Common myeloid progenitor, CD34-positive (primary cell): ENCODE data around the gene DMWD.
A peak's percentile ranks its signal among the peaks of the same experiment; 100 is the strongest.

Experiments
- CTCF ChIA-PET: fragments of 350-600 bp; sonication (Branson Sonifier 250); formaldehyde crosslinking; loops from one replicate; lab custom pipeline; 2021; ENCODE audit warnings: antibody characterized with exemption; lab: Charles Lee
- POLR2A ChIA-PET: fragments of 350-600 bp; sonication (Branson Sonifier 250); formaldehyde crosslinking; loops from one replicate; lab custom pipeline; 2021; ENCODE audit warnings: antibody characterized with exemption; lab: Charles Lee
- DNase-seq, 3 donors: peaks; one replicate each; pipeline versions ENCODE4 v3.0.0 to v3.0.0-alpha.2; 2013
- H3K27ac ChIP-seq, 2 experiments: 1 replicate in 1 of 2; 2 replicates in 1 of 2; pipeline ENCODE4 v1.7.0; 2013; ENCODE audit warnings: inconsistent platforms in 2 of 2, low read length in 2 of 2, mild to moderate bottlenecking in 2 of 2, low read depth in 1 of 2, moderate library complexity in 1 of 2; ENCODE audit not compliant: severe bottlenecking in 2 of 2, insufficient read depth in 1 of 2, poor library complexity in 1 of 2
- H3K27me3 ChIP-seq, 5 experiments: replicated peaks in 2 of 5; 1 replicate in 3 of 5; 2 replicates in 2 of 5; pipeline versions ENCODE4 v1.6.1 to v1.7.0; 2013; ENCODE audit warnings: low read length in 4 of 5, mild to moderate bottlenecking in 2 of 5, moderate library complexity in 2 of 5, inconsistent platforms in 1 of 5; ENCODE audit not compliant: insufficient read depth in 5 of 5, control insufficient read depth in 4 of 5
- H3K36me3 ChIP-seq, 4 experiments: 1 replicate in 2 of 4; 2 replicates in 2 of 4; pipeline versions ENCODE4 v1.6.1 to v1.7.0; 2013; ENCODE audit warnings: low read length in 3 of 4, control low read depth in 1 of 4, mild to moderate bottlenecking in 1 of 4; ENCODE audit not compliant: control insufficient read depth in 4 of 4, insufficient read depth in 4 of 4
- H3K4me1 ChIP-seq, 4 experiments: 1 replicate in 3 of 4; 2 replicates in 1 of 4; pipeline versions ENCODE4 v1.6.1 to v1.7.1; 2013; ENCODE audit warnings: low read length in 3 of 4, mild to moderate bottlenecking in 3 of 4, control low read depth in 1 of 4, inconsistent platforms in 1 of 4, moderate library complexity in 1 of 4; ENCODE audit not compliant: control insufficient read depth in 4 of 4, insufficient read depth in 4 of 4; ENCODE audit errors: control extremely low read depth in 1 of 4
- H3K4me3 ChIP-seq, 7 experiments: 1 replicate in 4 of 7; 2 replicates in 3 of 7; pipeline versions ENCODE4 v1.5.1 to v1.7.0; 2013; ENCODE audit warnings: mild to moderate bottlenecking in 7 of 7, low read length in 6 of 7, moderate library complexity in 6 of 7, inconsistent platforms in 2 of 7, low read depth in 2 of 7, control low read depth in 1 of 7; ENCODE audit not compliant: insufficient read depth in 4 of 7, control insufficient read depth in 1 of 7; ENCODE audit errors: extremely low read depth in 1 of 7
- H3K9me3 ChIP-seq, 5 experiments: 1 replicate in 4 of 5; 2 replicates in 1 of 5; pipeline versions ENCODE4 v1.6.1 to v1.7.1; 2013; ENCODE audit warnings: low read length in 4 of 5, mild to moderate bottlenecking in 2 of 5, inconsistent platforms in 1 of 5, low read depth in 1 of 5, moderate library complexity in 1 of 5; ENCODE audit not compliant: control insufficient read depth in 4 of 5, insufficient read depth in 2 of 5; ENCODE audit errors: control extremely low read depth in 1 of 5
- WGBS: methylation state at CpG from one replicate; pipeline ENCODE4 v1.1.5; 2013; ENCODE audit not compliant: insufficient coverage; 5-methylcytosine and 5-hydroxymethylcytosine counted together

The DMWD gene

DNA sequence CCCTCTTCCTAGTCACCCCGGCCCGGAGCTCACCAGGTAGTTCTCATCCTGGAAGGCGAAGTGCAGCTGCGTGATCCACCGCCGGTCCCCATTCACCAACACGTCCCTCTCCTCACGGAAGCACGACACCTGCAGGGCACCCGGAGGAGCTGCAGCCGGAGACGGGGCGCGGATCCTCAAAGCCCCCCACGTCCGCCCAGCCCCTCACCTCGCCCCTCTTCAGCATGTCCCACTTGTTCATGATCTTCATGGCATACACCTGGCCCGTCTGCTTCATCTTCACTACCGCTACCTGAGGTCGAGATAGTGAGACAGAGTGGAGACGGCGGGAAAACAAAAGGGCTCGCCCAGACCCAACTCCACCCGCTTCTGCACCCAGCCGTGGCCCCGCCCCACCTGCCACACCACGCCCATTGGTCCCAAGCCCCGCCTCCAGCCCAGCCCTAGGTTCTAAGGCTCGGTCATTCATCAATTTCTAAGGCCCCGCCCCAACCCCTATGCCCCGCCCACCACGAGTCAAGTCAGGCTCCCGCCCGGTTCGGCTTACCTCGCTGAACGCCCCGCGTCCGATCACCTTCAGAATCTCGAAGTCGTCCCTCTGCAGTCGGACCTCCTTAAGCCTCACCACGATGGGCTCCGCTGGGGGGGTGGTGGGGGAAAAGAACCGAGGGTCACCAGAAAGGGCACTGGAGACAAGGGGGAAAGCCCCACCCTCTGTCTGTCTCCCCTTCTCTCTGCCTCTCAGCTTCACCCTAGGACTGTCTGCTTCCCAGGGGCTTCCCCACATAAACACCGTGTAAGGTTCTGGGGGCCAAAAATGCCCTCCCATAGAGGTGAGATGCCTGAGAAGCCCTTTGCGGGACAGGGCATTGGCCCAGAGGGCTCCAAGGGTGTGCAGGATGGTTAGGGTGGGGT lies 13.2 kb downstream of the DMWD start:
- no peaks in the 10 kb centered on the region for H3K36me3 ChIP-seq
- peak overlapping the region in 4 of 7 experiments; percentile 28 to 54 (median 41) for H3K4me3 ChIP-seq
- H3K27me3 ChIP-seq, result peaks cover 0 to 89% (median 20%) of the 10 kb centered on the region in 5 experiments
- H3K4me1 ChIP-seq, result peaks cover 0 to 13% (median 12%) of the 10 kb centered on the region in 4 experiments
- H3K9me3 ChIP-seq, result no peaks in the 10 kb centered on the region
- 3% methylated on average over 38 of the region's 48 CpGs for WGBS
- peak; percentile 73 to 80 (median 80) for DNase-seq
- CTCF ChIA-PET, result interaction anchor here (0.8 to 1.1 kb wide), 7 partner anchors 9 to 38 kb away, joined by 3 to 7 read pairs (median 4); partner anchors contain the start of gene SIX5
- no peak overlapping the region for H3K27ac ChIP-seq
- POLR2A ChIA-PET, result interaction anchor here (0.6 to 1.0 kb wide), 2 partner anchors 9 to 311 kb away, joined by 3 to 5 read pairs; partner anchors contain the start of gene FOSB

DNA sequence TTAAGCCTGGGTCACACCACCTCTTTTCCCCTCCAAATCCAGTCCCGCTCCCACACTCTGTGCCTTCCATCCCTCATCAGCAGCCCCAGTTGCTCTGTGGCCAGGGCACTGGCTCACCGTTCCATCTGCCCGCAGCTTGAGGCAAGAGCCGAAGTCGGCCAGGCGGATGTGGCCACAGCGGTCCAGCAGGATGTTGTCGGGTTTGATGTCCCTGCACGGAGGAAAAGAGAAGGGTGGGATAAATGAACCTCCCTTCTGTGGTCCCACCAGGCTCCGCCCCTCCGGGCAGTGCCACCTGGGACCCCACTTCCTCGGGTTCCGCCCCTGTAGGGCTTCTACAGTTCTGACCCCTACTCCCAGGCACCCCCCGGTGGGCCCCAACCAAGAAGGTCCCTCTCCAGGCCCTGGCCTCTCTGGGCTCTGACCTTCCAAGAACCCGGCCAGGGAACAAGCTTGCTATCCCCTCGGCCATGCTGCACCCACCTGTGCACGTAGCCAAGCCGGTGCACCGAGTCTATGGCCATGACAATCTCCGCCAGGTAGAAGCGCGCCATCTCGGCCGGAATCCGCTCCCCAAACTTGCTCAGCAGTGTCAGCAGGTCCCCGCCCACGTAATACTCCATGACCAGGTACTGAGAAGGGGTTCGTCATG lies 14.5 kb downstream of the DMWD start:
- Histone ChIP-seq H3K9me3 (no peaks in the 10 kb centered on the region), H3K4me3 (no peak overlapping the region), H3K27me3 (peaks cover 0 to 78% (median 15%) of the 10 kb centered on the region in 5 experiments), H3K4me1 (peaks cover 0 to 13% (median 12%) of the 10 kb centered on the region in 4 experiments), H3K36me3 (no peaks in the 10 kb centered on the region), H3K27ac (no peak overlapping the region)
- DNase-seq, result no peak
- 96% methylated on average over 28 of the region's 28 CpGs for WGBS
- CTCF ChIA-PET, result interaction anchor here (1.5 kb wide), 1 partner anchor 39 kb away, joined by 3 read pairs; no protein-coding TSS in a partner anchor
- POLR2A ChIA-PET, result no interaction called here

DNA sequence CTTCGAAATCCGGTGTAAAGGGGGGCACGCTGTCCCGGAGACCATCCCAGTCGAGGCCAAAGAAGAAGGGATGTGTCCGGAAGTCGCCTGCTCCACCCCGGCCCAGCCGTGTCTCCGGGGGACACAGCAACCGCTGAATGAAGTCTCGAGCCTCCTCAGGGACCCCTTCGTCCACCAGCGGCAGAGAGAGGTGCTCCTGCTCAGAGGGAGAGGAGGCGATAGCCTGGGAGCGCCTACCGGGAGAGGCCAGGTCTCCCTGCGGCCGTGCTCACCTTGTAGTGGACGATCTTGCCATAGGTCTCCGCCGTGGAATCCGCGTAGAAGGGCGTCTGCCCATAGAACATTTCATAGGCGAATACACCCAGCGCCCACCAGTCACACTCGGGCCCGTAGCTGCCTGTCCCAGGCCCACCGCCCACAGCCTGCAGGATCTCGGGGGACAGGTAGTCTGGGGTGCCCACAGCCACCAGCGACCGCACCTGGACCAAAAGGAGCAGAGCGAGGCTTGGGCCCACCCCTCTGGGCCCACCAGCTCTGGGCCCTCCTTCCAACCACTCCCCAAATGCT lies 15.2 kb downstream of the DMWD start:
- CTCF ChIA-PET, result interaction anchor here (1.5 kb wide), 1 partner anchor 40 kb away, joined by 3 read pairs; no protein-coding TSS in a partner anchor
- no peaks in the 10 kb centered on the region for H3K36me3 ChIP-seq
- no peak overlapping the region for H3K4me3 ChIP-seq
- H3K9me3 ChIP-seq, result no peaks in the 10 kb centered on the region
- peaks cover 0 to 80% (median 20%) of the 10 kb centered on the region in 5 experiments for H3K27me3 ChIP-seq
- no peak for DNase-seq
- WGBS, result 97% methylated on average over 33 of the region's 34 CpGs
- POLR2A ChIA-PET, result no interaction called here
- no peak overlapping the region for H3K27ac ChIP-seq
- peaks cover 0 to 13% (median 12%) of the 10 kb centered on the region in 4 experiments for H3K4me1 ChIP-seq

DNA sequence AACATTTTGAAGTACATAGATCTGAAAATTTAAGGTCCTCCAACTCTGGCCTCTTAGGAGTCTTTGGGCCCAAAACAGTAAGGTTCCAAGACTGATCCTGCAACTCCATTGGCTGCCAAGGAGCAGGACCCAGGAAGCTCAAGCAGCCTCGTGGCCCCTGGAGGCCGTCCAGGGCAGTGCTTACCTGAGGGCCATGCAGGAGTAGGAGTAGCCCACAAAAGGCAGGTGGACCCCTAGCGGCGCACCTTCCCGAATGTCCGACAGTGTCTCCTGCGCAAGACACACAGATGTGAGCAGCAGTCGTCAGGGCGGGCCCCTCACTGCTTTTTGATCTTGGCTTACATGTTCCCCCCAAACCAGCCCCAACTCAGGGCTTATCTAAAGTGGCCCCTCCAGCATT lies 17.9 kb downstream of the DMWD start:
- no peak for DNase-seq
- ChIA-PET CTCF (interaction anchor here (10.6 kb wide), 1 partner anchor 19 kb away, joined by 138 read pairs; the partner anchor contains the start of gene DMWD), POLR2A (interaction anchor here (0.7 kb wide), 1 partner anchor 18 kb away, joined by 5 read pairs; the partner anchor contains the start of gene DMWD)
- Histone ChIP-seq H3K4me3 (no peak overlapping the region), H3K27ac (no peak overlapping the region), H3K4me1 (peaks cover 0 to 25% (median 23%) of the 10 kb centered on the region in 4 experiments), H3K9me3 (no peaks in the 10 kb centered on the region), H3K36me3 (no peaks in the 10 kb centered on the region), H3K27me3 (peaks cover 0 to 71% (median 25%) of the 10 kb centered on the region in 5 experiments)
- WGBS, result 93% methylated on average over 9 of the region's 9 CpGs

DNA sequence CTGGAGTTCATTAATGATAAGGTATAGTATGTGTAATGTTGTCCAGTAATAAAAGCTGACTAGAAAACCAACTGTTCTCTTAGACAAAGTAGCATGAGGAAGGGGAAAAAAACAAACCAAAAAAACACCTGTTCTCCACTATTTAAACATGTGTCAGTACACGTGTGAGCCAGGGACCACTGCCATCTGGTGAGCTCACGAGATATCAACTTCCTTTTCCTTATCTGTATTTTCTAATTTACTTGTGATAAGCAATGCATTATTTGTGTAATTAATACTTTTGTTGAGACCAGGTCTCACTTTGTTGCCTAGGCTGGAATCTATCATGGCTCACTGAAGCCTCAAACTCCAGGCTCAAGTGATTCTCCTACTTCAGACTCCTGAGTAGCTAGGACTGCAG lies 19.3 kb downstream of the DMWD start:
- WGBS, result no CpG with 5 or more reads among the region's 2 CpGs
- Histone ChIP-seq H3K36me3 (no peaks in the 10 kb centered on the region), H3K27me3 (peaks cover 0 to 60% (median 23%) of the 10 kb centered on the region in 5 experiments), H3K4me3 (no peak overlapping the region), H3K9me3 (no peaks in the 10 kb centered on the region), H3K27ac (no peak overlapping the region), H3K4me1 (peaks cover 0 to 28% (median 24%) of the 10 kb centered on the region in 4 experiments)
- ChIA-PET POLR2A (no interaction called here), CTCF (interaction anchor here (0.9 to 10.6 kb wide), 6 partner anchors 8 to 109 kb away, joined by 3 to 138 read pairs (median 4); partner anchors contain the start of genes DMPK and DMWD)
- peak in 2 of 3 donors; percentile 40 to 50 for DNase-seq

DNA sequence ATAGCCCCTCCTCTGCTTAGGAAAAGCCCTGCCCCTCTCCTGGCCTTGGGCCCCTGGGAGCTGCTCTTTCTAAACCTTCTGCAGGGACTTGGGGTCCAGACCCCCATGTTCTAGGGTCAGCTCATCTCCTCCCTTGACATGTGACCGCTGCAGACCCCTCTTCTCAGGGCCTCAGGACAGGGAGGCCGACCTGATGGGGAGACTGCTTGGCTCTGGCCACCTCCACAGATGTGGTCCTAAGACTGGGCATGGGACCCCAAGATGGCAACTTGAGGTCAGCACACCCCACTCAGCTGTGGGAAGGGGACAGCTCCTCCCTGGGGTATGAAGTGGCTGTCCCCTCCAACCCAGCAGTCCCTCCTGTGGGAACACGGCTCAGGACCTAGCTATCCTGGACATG lies 19.7 kb downstream of the DMWD start:
- ChIA-PET CTCF (interaction anchor here (0.9 to 10.6 kb wide), 7 partner anchors 9 to 110 kb away, joined by 3 to 138 read pairs (median 4); partner anchors contain the start of genes DMPK, DMWD and FOXA3), POLR2A (no interaction called here)
- Histone ChIP-seq H3K27me3 (peaks cover 0 to 60% (median 21%) of the 10 kb centered on the region in 5 experiments), H3K27ac (no peak overlapping the region), H3K36me3 (no peaks in the 10 kb centered on the region), H3K9me3 (no peaks in the 10 kb centered on the region), H3K4me3 (no peak overlapping the region), H3K4me1 (peaks cover 0 to 32% (median 29%) of the 10 kb centered on the region in 4 experiments)
- 100% methylated on average over 3 of the region's 3 CpGs for WGBS
- DNase-seq, result no peak
